Transverse colon (tissue), 4 donors: Measurements from ENCODE around the gene FAM83E. TPM values are rescaled to one million over a fixed set of nuclear protein-coding genes. Genes with fewer than 3 reads are reported as not detected.

Source experiments
- DNase-seq: peaks from one replicate; pipeline ENCODE4 v3.0.0-alpha.2; 2019
- H3K27ac ChIP-seq, 4 donors: fragments of 200-600 bp; sonication (generic); 2 replicates each; pipeline ENCODE4 v1.5.1; 2016 to 2018; ENCODE audit warnings: inconsistent platforms in 4 of 4
- H3K27me3 ChIP-seq: fragments of 200-600 bp; sonication (generic); 2 replicates; pipeline ENCODE4 v1.5.1; 2017; ENCODE audit warnings: inconsistent platforms
- H3K36me3 ChIP-seq, 4 donors: fragments of 200-600 bp; sonication (generic); 2 replicates each; pipeline ENCODE4 v1.5.1; 2017 to 2019; ENCODE audit warnings: inconsistent platforms in 4 of 4
- H3K4me1 ChIP-seq, 4 donors: fragments of 200-600 bp; sonication (generic); 2 replicates each; pipeline ENCODE4 v1.5.1; 2017 to 2020; ENCODE audit warnings: inconsistent platforms in 4 of 4
- H3K4me3 ChIP-seq, 4 donors: fragments of 200-600 bp; sonication (generic); 1 replicate in 1 of 4; 2 replicates in 3 of 4; pipeline versions ENCODE4 v1.5.1 to v1.6.1; 2017 to 2019; ENCODE audit warnings: inconsistent platforms in 4 of 4
- H3K9me3 ChIP-seq, 2 donors: fragments of 200-600 bp; sonication (generic); 2 replicates each; pipeline ENCODE4 v1.5.1; 2017 to 2019; ENCODE audit warnings: inconsistent platforms in 2 of 2
- EP300 ChIP-seq: sonication (generic); formaldehyde crosslinking; IDR thresholded peaks from one replicate; pipeline ENCODE4 v1.6.1; 2017; ENCODE audit warnings: antibody characterized with exemption, low read depth
- POLR2A ChIP-seq: fragments of 450-650 bp; IDR thresholded peaks from one replicate; pipeline ENCODE4 v1.6.1; 2016; ENCODE audit warnings: antibody characterized with exemption, mild to moderate bottlenecking, moderate library complexity
- POLR2AphosphoS5 ChIP-seq, 3 donors: sonication (generic); formaldehyde crosslinking; IDR thresholded peaks; one replicate each; pipeline ENCODE4 v1.6.1; 2016; ENCODE audit warnings: antibody characterized with exemption in 3 of 3
- WGBS, 2 donors: methylation state at CpG; one replicate each; pipeline ENCODE4 v1.1.5; 2018; ENCODE audit warnings: low coverage in 1 of 2; 5-methylcytosine and 5-hydroxymethylcytosine counted together
- in situ Hi-C, 4 donors: fragments of 200-750 bp; cut with MboI; loops; one replicate each; pipeline versions ENCODE4 v1.15.0 to v1.15.1; 2017; ENCODE audit warnings: low sequenced_read_pairs in 3 of 4, low pct_ligation_motif_present in 1 of 4, low pct_unique_long_range_greater_than_20kb in 1 of 4
- intact Hi-C: fragments of 100-400 bp; cut with DNase I; formaldehyde crosslinking; loops from one replicate; pipeline ENCODE4 v1.15.1; 2023; ENCODE audit warnings: low total_unique reads
- total RNA-seq, 4 donors: library from RNA; depleted of rRNA; stranded (reverse); fragments of >200 nt; gene quantifications; one replicate each; pipeline ENCODE4 v1.1.0, GENCODE V29; 2016
- TF ChIP-seq, protein P1 (sequence below), 5 experiments: fragments of 200-600 bp in 3 of 5; fragments of 450-650 bp in 2 of 5; sonication (generic) in 3 of 5; IDR thresholded peaks; 1 replicate in 2 of 5; 2 replicates in 3 of 5; pipeline ENCODE4 v1.5.1; 2016 to 2017; ENCODE audit warnings: antibody characterized with exemption in 5 of 5, inconsistent platforms in 3 of 5, mild to moderate bottlenecking in 2 of 5, moderate library complexity in 1 of 5

Gene FAM83E
- total RNA-seq, 4 donors from 2014 or later: 97.0 to 746 (median 203) TPM

DNA sequence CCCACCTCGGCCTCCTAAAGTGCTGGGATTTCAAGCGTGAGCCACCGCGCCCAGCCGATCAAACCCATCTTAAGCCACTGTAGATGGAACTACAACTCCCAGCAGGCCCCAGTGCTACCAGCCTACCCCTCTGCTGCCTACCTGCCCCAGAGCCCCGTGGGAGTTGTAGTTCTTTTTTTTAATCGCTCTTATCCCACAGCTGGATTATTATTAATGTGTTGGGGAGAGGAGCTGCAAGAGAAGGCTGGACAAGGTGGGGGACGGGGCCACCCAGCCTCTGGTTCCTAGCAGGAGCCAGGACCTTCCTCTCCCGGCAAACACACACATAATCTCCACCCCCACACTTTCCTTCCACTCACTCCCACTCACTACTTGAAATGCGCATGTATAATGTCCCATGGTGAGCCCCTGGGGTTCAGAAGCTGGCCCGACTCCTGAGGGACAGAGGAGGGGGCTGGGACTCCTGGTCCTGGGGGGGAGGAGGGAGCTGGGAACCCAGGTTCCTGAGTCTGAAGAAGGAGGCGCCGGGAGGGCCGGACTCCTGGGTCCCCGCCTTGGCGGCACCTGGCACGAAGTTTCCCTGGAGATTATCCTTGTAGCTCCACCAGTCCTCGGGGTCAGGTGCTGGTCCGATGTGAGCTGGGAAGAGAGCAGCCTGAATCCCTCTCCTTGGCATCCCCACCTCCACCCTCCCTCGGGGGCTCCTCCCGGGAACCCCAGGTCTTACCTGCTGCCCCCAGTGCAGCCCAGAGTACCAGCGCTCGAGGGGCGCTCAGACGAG lies 30.2 kb upstream of the FAM83E start:
- H3K4me1 ChIP-seq: peaks cover 8 to 27% (median 13%) of the 10 kb centered on the region in 4 donors
- no peaks in the 10 kb centered on the region for H3K36me3 ChIP-seq
- WGBS, 2 donors: 3% methylated on average over 25 of the region's 25 CpGs; no CpG with 5 or more reads in 1 of the 2 donors
- intact Hi-C loops (loop anchor here (5.0 kb wide), 1 partner anchor 92 kb away; no protein-coding TSS in a partner anchor), in situ Hi-C loops (loop anchor here in 1 of 4 donors (10.0 kb wide), 1 partner anchor 100 kb away; the partner anchor contains the start of genes IZUMO1 and RASIP1)
- no peaks in the 10 kb centered on the region for H3K27me3 ChIP-seq
- H3K9me3 ChIP-seq: no peaks in the 10 kb centered on the region
- H3K4me3 ChIP-seq: peak overlapping the region; percentile 30 to 54 (median 45)
- peak overlapping the region; percentile 81 to 90 (median 84) for H3K27ac ChIP-seq
- no peak for TF ChIP-seq POLR2AphosphoS5 (IDR thresholded peaks at IDR 0.05)
- TF ChIP-seq EP300: no peak
- TF ChIP-seq, protein P1, sequence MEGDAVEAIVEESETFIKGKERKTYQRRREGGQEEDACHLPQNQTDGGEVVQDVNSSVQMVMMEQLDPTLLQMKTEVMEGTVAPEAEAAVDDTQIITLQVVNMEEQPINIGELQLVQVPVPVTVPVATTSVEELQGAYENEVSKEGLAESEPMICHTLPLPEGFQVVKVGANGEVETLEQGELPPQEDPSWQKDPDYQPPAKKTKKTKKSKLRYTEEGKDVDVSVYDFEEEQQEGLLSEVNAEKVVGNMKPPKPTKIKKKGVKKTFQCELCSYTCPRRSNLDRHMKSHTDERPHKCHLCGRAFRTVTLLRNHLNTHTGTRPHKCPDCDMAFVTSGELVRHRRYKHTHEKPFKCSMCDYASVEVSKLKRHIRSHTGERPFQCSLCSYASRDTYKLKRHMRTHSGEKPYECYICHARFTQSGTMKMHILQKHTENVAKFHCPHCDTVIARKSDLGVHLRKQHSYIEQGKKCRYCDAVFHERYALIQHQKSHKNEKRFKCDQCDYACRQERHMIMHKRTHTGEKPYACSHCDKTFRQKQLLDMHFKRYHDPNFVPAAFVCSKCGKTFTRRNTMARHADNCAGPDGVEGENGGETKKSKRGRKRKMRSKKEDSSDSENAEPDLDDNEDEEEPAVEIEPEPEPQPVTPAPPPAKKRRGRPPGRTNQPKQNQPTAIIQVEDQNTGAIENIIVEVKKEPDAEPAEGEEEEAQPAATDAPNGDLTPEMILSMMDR (IDR thresholded peaks at IDR 0.05): no peak
- TF ChIP-seq POLR2A: no peak
- DNase-seq: peak; percentile 78

DNA sequence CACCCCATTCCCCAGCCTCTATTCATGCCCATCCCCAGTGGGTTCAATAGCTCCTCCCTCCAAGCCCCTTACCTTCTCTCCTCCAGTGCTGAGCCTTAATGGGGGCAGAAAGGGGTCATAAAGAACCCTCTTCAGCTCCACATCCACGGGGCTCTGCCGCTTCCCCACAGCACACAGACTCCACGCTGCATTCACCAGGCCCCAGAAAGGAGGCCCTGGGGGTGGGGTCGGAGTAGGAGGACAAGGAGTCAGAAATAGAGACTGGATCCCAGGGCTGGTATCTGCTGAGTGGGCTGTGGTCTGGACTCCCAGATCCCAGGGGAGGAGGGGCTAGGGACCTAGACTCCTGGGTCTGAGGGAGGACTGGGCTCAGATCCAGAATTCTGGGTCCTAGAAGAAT lies 29.5 kb upstream of the FAM83E start:
- Histone ChIP-seq H3K4me3 (peak overlapping the region in 1 of 4 donors; percentile 54), H3K27me3 (no peaks in the 10 kb centered on the region), H3K36me3 (no peaks in the 10 kb centered on the region), H3K4me1 (peaks cover 8 to 23% (median 13%) of the 10 kb centered on the region in 4 donors), H3K9me3 (no peaks in the 10 kb centered on the region), H3K27ac (peak overlapping the region in 2 of 4 donors; percentile 84 to 90)
- no peak for DNase-seq
- TF ChIP-seq EP300: no peak
- TF ChIP-seq, protein P1 (IDR thresholded peaks at IDR 0.05): no peak
- in situ Hi-C loops (loop anchor here in 1 of 4 donors (10.0 kb wide), 1 partner anchor 100 kb away; the partner anchor contains the start of genes IZUMO1 and RASIP1), intact Hi-C loops (no loop called here)
- 60 to 63% methylated on average over 3 to 4 of the region's 4 CpGs for WGBS, 2 donors

DNA sequence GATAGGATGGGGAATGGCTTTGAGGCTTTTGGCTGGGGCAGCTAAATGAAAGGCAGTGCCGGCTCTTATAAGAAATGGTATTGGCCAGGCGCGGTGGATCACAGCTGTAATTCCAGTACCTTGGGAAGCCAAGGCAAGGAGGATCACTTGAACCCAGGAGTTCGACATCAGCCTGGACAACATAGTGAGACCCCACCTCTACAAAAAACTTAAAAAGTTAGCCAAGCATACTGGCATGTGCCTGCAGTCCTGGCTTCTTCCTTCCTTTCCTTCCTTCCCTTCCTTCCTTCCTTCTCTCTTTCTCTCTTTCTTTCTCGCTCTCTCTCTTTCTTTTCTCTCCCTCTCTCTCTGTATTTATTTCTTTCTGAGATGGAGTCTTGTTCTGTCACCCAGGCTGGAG lies 28.0 kb upstream of the FAM83E start:
- in situ Hi-C loops: loop anchor here in 1 of 4 donors (10.0 kb wide), 1 partner anchor 102 kb away; the partner anchor contains the start of genes IZUMO1 and RASIP1
- no peak for DNase-seq
- no peak overlapping the region for H3K4me3 ChIP-seq
- no peaks in the 10 kb centered on the region for H3K36me3 ChIP-seq
- intact Hi-C loops: no loop called here
- H3K4me1 ChIP-seq: peaks cover 13 to 28% (median 21%) of the 10 kb centered on the region in 4 donors
- no peaks in the 10 kb centered on the region for H3K9me3 ChIP-seq
- H3K27ac ChIP-seq: no peak overlapping the region
- TF ChIP-seq POLR2A (no peak), EP300 (no peak), POLR2AphosphoS5 (IDR thresholded peaks at IDR 0.05) (no peak)
- TF ChIP-seq, protein P1 (IDR thresholded peaks at IDR 0.05): no peak
- H3K27me3 ChIP-seq: no peaks in the 10 kb centered on the region
- 87 to 91% methylated on average over 5 of the region's 5 CpGs for WGBS, 2 donors

DNA sequence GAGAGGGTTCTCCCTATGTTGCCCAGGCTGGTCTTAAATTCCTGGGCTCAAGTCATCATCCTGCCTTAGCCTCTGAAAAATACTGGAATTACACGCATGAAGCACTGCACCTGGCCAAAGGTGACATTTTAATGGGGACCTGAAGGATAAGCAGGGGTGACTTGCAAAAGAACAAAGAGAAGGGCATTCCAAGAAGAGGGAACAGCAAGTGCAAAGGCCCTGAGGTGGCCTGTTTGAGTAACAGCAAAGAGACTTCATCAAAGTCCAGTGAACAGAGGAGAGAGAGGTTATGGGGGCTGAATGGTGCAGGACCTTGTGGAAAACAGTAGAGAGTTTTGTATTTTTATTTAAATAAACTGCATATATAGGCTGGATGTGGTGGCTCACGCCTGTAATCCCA lies 27.0 kb upstream of the FAM83E start:
- Histone ChIP-seq H3K36me3 (no peaks in the 10 kb centered on the region), H3K27me3 (no peaks in the 10 kb centered on the region), H3K4me1 (peaks cover 13 to 32% (median 22%) of the 10 kb centered on the region in 4 donors), H3K9me3 (no peaks in the 10 kb centered on the region), H3K4me3 (no peak overlapping the region), H3K27ac (no peak overlapping the region)
- DNase-seq: no peak
- TF ChIP-seq POLR2A (no peak), POLR2AphosphoS5 (IDR thresholded peaks at IDR 0.05) (no peak)
- WGBS, 2 donors: 71 to 91% methylated on average over 1 to 2 of the region's 2 CpGs
- intact Hi-C loops (no loop called here), in situ Hi-C loops (loop anchor here in 1 of 4 donors (10.0 kb wide), 1 partner anchor 103 kb away; the partner anchor contains the start of genes IZUMO1 and RASIP1)
